MM.1S (cell line): ENCODE results near the gene TIMP1.

Source experiments
- EZH2 ChIP-seq: fragments of 300-600 bp; sonication (generic); optimal IDR thresholded peaks from 2 replicates; pipeline ENCODE3; 2017; ENCODE audit warnings: low read depth, mild to moderate bottlenecking, antibody characterized with exemption, low read length, mixed read lengths
- EZH2phosphoT487 ChIP-seq: fragments of 300-600 bp; sonication (generic); IDR thresholded peaks from 2 replicates; pipeline ENCODE4 v1.6.1; 2018; ENCODE audit warnings: antibody characterized with exemption, low read length
- TF ChIP-seq, protein P1 (sequence below): fragments of 300-600 bp; sonication (generic); IDR thresholded peaks from 2 replicates; pipeline ENCODE4 v1.5.1; 2016; ENCODE audit warnings: antibody characterized with exemption, low read length, mixed read lengths

DNA sequence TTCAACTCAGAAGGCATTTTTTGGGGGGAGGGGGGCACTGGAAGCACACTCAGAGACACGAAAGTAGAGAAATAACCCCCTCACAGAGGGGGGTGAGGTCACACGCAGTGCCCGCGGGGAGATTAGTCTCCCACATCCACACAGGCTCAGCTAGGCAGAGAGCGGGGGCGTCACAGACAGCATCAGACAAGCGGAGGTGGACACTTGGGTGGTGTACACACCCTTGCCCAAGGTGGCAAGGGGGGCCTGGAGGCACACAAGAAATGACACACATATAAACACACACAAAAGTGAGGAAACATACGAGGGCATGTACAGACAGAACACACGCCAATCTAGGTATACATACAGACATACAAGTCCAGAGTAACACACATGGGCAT lies 38.1 kb downstream of the TIMP1 start:
- TF ChIP-seq, protein P1, sequence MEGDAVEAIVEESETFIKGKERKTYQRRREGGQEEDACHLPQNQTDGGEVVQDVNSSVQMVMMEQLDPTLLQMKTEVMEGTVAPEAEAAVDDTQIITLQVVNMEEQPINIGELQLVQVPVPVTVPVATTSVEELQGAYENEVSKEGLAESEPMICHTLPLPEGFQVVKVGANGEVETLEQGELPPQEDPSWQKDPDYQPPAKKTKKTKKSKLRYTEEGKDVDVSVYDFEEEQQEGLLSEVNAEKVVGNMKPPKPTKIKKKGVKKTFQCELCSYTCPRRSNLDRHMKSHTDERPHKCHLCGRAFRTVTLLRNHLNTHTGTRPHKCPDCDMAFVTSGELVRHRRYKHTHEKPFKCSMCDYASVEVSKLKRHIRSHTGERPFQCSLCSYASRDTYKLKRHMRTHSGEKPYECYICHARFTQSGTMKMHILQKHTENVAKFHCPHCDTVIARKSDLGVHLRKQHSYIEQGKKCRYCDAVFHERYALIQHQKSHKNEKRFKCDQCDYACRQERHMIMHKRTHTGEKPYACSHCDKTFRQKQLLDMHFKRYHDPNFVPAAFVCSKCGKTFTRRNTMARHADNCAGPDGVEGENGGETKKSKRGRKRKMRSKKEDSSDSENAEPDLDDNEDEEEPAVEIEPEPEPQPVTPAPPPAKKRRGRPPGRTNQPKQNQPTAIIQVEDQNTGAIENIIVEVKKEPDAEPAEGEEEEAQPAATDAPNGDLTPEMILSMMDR = no peak
- no peak for TF ChIP-seq EZH2
- no peak for TF ChIP-seq EZH2phosphoT487
